GM18861 (cell line): Measurements from ENCODE around the gene TLE2.
"Not testable (repeated sequence)": the region's sequence is repeated elsewhere in the genome, so short reads cannot be mapped to it uniquely, and the experiment has no call there.

ENCODE experiments used
- ATAC-seq: cut with Tn5 transposase; IDR thresholded peaks from one replicate; pipeline ENCODE4 v1.9.1; 2021; ENCODE audit not compliant: unreplicated experiment

The TLE2 gene

GRCh38 chr19:2987797-2988196 lies 41.3 kb downstream of the TLE2 start:
- ATAC-seq, result no peak

DNA sequence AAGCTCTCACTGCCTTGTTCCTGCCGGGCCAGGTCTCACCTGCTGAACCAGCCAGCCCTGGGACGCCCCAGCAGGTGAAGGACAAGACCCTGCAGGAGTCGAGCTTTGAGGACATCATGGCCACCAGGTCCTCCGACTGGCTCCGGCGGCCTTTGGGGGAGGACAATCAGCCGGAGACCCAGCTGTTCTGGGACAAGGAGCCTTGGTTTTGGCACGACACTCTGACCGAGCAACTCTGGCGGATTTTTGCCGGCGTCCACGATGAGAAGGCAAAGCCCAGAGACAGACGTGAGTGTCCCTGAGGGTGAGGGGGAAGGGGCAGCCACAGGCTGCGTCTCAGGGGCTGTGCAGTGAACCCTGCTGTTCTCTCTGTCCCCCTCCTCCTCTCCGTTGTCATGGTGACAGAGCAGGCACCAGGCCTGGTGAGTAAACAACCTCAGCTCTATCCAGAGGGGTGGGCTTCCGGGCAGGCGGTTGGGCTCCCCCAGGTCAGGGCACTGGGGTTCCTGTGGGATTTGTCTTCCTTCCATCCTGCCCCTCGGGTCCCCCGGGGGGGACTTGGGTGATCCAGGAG lies 42.0 kb downstream of the TLE2 start:
- no peak for ATAC-seq

DNA sequence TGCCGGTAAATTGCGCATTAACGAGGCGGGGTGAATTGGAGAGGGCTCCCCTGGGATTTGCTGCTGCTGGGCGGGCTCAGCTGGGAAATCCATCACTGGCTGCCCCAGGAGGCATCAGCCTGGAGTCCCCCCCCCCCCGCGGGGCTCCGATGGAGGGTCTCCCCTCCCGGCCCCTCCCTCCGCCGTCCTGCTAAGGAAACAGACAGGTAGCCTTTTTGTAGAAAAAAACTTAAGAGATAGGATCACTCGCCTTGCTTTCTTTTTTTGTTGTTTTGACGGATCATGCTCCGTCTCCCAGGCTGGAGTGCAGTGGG lies 44.9 kb downstream of the TLE2 start:
- no peak for ATAC-seq

DNA sequence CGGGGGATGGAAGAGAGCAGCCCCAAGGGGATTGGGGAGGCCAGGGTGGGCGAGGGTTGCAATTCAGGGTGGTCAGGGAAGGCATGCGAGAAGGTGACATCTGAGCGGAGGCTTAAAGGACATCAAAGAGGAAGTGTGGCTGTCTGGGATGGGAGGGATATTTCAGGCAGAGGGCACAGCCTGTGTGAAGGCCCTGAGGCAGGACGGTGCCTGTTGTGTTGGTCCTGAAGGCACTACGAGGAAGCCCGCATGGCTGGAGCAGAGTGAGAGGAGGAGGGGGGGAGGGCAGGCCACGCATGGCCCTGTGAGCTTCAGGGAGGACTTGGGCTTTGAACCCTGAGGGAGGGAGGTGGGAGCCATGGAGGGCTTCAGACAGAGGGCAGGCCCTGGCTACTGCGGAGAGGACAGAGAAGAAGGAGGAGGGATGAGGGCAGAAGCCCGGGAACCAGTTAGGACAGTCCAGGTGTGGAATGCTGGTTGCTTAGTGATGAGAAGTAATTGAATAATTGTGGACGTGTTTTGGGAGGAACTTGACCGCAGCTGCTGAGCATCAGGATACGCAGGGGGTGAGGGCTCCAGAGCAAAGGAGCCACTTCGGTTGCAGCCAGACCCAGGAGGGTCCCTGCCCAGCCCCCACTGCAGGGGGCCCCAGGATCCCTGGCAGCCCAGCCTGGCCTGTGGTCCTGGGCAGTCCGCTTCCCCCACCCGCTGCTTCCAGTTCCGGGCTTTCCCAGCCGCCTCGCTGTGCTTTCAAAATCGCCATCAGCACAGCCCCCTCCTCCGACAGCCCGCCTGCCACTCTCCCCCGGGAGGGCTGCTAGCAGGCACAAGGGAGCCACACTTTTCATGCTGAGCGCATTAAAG lies 45.5 kb downstream of the TLE2 start:
- no peak for ATAC-seq

- ATAC-seq, result no peak
Observed at GRCh38 chr19:2982983-2983350, 46.1 kb downstream of the TLE2 start.

DNA sequence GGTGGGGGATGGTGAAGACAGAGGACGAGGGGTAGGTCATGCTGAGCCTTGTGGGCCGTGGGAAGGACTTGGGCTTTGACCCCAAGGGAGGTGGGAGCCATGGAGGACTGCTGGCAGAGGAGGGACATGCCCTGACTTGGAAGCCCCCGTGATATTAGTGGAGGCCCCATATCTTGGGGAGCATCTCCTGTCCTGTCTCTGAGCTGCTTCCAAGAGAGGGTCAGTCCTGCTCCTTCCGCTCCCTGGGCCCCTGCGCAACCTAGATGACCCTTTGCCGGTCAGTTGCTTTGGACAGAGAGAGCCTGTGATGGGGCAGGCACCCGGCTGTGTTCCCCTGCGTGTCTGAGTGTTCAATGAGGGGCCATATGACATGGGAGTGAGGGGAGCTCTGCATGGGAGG lies 46.5 kb downstream of the TLE2 start:
- ATAC-seq, result no peak

GRCh38 chr19:2981898-2982297 lies 47.2 kb downstream of the TLE2 start:
- no peak for ATAC-seq

GRCh38 chr19:2978772-2979171 lies 50.3 kb downstream of the TLE2 start:
- ATAC-seq, result no peak

- no peak for ATAC-seq
Observed at GRCh38 chr19:2978166-2978767, 50.8 kb downstream of the TLE2 start.

DNA sequence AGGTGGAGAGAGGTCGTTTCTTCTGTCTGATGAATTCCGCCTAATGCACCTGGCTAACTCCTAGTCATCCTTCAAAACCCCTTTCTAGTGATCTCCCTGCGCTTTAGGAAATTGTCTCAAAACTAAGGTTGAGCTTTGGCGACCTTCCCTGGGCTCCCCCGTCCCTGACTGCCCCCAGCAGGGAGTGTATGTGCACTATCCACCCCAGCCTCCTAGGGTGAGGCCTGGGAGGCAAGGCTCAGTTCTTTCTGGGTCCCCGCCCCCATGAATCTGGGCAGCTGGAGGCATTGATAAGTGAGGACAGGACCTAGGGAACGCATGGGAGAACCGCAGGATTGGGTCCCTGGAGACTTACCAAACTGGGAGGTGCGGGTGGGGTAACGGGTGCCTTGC lies 51.3 kb downstream of the TLE2 start:
- no peak for ATAC-seq

GRCh38 chr19:2977001-2977745 lies 51.9 kb downstream of the TLE2 start, which contains the start of gene TLE6:
Gene TLE6 (plus strand): TSS chr19:2977564. CDS start chr19:2978234, 670 bp downstream.
- peak; percentile 85 for ATAC-seq

GRCh38 chr19:2976609-2977000 lies 52.5 kb downstream of the TLE2 start:
- ATAC-seq, result no peak

DNA sequence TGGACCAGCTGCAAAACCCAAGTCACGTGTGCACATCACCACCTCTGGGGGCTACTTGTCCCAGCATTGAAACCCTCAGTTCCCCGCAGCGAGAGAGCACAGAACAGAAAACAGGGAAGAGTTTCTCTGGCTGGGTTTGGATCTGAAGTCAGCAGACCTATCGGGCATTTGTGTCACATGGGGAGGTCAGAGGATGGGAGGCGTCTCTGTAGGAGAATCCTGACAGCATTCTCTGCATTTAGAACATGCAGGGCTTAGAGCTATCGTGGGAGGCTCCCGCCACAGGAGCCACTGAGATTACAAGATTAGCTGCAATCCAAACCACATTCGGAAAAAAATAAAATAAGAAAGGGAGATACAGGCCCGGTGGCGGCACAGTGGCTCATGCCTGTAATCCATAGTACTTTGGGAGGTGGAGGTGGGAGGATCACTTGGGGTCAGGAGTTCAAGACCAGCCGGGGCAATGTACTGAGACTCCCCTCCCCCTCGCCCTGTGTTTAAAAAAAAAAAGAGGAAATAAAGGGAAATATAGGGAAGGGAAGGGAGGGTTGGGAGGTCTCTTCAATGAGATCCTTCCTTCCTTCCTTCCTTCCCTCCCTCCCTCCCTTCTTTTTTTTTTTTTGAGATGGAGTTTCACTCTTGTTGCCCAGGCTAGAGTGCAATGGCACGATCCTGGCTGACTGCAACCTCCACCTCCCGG lies 54.6 kb downstream of the TLE2 start:
- no peak for ATAC-seq

GRCh38 chr19:2973229-2973628 lies 55.9 kb downstream of the TLE2 start:
- ATAC-seq, result no peak

GRCh38 chr19:2970201-2970835 lies 58.8 kb downstream of the TLE2 start:
- ATAC-seq, result no peak

DNA sequence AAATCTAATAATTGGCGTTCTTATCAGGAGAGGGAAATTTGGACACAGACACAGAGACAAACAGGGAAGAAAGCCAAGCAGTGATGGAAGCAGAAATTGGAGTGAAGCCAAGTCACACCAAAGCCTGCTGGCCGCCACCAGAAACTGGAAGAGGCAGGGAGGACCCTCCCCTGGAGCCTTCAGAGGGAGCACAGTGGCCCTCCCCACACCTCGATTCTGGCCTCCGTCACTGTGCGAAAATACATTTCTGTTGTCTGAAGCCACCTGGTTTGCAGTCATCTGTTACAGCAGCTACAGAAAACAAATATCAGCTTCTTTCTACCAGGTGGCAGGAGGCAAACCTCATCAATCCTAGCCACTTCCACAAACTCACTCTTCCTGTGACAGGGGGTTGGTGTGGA lies 60.0 kb downstream of the TLE2 start:
- no peak for ATAC-seq

DNA sequence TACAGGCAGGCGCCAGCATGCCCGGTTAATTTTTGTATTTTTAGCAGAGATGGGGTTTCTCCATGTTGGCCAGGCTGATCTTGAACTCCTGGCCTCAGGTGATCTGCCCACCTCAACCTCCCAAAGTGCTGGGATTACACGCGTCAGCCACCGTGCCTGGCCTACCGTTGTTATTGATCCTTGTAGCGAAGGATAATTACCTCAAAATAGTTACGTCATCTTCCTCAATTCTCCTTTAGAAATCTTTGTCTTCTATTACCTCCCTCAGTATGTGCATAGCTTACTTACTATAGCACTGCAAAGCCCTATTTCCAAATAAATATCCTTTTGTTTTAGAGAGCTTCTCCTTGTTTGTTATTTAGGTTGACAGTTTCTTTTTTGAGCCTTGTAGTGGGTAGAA lies 61.1 kb downstream of the TLE2 start:
- no peak for ATAC-seq

DNA sequence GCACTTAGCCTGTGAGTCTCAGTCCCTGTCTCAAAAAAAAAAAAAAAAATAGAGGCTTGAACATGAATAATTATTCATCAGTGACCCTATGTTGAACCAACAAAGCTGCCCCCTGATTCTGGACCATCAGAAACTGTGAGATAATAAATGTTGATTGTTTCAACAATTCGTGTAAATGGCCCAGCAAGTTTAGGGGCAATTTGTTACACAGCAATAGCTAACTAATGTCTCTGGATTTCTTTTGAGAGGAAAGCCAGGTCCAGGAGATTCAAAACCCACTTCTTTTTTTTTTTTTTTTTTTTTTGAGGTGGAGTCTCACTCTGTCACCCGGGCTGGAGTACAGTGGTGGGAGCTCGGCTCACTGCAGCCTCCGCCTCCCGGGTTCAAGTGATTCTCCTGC lies 64.2 kb downstream of the TLE2 start:
- no peak for ATAC-seq

GRCh38 chr19:2963631-2964030 lies 65.4 kb downstream of the TLE2 start:
- not testable (repeated sequence) for ATAC-seq

DNA sequence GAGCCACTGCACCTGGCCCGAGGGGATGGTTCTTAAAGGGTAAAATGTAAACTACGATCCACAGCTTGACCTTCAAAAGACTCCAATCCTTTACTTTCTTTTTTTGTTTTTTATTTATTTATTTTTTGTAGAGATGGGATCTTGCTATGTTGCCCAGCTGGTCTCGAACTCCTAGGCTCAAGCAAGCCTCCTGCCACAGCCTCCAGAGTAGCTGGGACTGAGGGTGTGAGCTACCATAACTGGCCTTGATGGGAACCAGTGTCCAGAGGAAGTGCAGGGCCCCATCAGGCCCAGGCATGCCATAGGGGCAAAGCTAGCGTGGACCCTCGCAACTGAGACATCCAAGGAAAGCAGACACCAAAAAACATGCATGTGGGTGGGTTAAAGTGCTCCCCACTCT lies 66.0 kb downstream of the TLE2 start:
- ATAC-seq, result no peak
